ENCODE measurements around the gene JDP2.

JDP2 gene

DNA sequence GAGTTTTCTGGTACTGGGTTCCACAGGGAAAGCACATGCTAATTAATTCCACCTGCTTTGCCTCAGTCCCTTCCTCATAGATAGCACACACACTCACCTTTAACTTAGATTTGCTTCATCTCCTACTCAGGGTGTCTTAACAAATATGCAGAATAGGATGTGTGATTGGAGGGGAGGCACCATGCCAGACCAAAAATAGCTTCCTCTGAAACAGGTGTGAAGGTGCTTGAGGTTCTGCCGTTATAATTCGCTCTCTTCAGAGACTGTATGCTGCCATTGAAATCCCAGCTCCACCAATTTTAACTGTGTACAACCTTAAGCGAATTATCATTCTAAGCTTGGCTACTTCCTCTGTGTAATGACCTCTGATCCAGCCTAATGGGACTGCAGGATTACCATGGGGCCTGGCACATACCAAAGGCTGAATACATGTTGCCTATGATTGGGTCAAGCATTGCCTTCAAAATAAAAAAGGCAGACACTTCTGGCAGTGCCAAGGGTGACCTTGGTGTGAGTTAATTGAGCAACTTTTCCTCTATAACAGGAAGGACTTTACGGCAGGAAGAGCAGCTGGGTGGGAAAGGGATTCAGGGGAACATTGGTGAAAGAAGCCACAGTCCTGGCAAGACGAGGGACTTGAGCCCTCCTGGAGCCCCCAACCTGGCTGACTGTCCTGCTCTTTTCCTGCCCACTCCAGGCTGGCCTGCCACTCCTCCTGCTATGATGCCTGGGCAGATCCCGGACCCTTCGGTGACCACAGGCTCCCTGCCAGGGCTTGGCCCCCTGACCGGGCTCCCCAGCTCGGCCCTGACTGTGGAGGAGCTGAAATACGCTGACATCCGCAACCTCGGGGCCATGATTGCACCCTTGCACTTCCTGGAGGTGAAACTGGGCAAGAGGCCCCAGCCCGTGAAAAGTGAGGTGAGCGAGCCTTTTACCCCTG lies 9.7 kb downstream of the JDP2 start:
- TF ChIP-seq, protein P1, sequence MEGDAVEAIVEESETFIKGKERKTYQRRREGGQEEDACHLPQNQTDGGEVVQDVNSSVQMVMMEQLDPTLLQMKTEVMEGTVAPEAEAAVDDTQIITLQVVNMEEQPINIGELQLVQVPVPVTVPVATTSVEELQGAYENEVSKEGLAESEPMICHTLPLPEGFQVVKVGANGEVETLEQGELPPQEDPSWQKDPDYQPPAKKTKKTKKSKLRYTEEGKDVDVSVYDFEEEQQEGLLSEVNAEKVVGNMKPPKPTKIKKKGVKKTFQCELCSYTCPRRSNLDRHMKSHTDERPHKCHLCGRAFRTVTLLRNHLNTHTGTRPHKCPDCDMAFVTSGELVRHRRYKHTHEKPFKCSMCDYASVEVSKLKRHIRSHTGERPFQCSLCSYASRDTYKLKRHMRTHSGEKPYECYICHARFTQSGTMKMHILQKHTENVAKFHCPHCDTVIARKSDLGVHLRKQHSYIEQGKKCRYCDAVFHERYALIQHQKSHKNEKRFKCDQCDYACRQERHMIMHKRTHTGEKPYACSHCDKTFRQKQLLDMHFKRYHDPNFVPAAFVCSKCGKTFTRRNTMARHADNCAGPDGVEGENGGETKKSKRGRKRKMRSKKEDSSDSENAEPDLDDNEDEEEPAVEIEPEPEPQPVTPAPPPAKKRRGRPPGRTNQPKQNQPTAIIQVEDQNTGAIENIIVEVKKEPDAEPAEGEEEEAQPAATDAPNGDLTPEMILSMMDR (IDR thresholded peaks at IDR 0.05; ENCODE audit: low read depth, low read length), result no peak

DNA sequence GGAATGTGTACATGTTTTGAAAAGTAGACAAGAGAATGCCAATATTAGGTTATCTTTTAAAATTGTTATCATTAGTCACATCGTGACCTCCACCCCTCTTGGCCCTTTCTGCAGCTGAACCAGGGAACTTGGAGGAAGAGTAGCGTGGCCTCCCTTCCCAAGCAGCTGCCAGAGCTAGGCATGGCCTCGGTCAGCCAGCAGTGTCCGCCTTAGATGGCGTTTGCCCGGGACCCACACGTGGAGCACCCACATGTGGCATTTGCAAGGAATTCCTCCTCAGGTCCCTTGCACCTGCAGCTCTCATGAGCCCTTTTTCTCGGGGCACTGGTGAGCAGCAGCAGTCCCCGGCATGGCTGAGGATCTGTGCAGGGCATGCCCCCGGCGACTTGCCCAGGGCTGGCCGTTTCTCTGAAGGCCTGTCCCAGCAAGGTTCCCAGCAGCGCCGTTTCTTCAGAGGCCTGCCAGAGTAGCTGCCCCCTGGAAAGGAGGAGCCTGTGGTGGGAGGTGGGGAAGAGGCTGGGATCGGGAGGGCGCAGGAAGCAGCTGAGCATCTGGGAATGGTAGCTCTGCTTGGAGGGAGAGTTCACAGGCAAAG lies 10.8 kb downstream of the JDP2 start:
- no peak for DNase-seq (ENCODE audit: extremely low read depth, low read depth)
- TF ChIP-seq, protein P1 (IDR thresholded peaks at IDR 0.05; ENCODE audit: low read depth, low read length), result no peak

More for the DNA sequence above, 9.7 kb downstream of the JDP2 start:
- DNase-seq (ENCODE audit: extremely low read depth, low read depth), result no peak

DNA sequence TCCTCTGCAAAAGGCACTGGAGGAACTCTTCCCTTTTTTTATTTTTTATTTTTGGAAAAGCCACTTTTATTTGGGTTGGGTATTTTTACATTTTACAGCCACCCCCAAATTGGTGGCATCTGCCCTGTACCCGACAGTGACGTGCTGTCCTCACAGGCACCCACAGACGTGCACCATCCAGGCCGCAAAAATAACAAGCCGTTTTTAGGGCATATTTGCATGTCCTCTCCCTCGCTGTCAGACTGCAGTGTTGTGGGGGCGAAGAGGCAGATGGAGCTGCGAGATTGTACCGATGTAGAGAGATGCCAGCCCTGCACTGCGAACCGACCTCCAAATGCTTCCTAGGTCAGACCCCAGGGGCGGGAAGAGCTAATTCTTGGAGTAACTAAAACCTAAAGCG lies 12.2 kb downstream of the JDP2 start:
- no peak for DNase-seq (ENCODE audit: extremely low read depth, low read depth)
- TF ChIP-seq, protein P1 (IDR thresholded peaks at IDR 0.05; ENCODE audit: low read depth, low read length), result no peak

DNA sequence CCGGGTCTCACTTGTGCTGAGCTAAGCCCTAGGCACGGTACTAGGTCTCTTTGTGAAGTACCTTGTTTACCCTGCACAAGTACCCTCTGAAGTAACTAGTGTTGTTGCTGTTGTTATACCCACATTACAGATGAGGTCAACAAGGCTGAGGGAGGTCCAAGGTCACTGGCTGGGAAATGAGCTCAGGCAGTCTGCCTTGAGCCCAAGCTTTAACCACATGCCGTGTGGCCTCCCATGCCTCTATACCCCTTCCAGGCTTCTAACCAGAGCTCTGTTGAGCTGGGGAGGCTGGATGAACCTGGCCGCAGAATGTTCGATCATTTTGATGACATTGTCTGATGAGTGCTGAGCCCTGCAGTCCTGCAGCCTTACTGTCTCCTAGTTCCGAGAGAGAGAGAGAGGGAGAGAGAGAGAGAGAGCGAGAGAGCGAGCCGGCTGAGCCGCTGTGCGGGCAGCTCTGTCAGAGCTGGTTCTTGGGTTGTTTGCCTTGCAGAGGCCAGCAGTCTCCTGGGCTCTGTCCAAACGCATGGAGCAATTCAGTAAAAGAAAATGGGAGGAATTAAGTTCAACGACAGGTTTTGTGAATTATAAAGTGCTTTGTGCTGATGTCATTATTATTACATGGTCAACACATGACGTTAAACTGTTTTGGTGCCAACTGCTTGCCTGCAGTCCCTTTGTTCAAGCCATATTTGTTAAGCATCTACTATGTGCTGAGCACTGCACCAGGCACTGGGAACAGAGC lies 13.1 kb downstream of the JDP2 start:
- peak; percentile 83 for DNase-seq (ENCODE audit: extremely low read depth, low read depth)

DNA sequence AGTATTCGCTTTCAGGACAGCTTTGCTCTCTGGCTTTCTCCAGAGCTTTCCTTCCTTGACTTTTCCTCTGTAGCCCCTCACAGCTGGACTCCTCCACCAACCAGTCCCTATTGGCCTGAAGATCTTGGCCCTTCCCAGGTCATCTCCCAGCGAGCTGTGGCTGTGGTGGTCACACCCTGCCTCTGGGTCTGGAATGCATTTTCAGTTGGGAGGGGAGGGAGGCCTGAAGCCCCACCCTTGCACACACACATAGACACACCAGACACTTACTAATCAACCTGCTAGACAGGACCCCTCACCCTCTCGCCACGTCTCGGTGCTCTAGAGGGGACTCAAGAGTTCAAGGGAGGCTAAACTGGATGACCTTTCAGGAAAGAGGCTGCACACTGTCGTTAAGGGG lies 13.9 kb downstream of the JDP2 start:
- TF ChIP-seq, protein P1 (IDR thresholded peaks at IDR 0.05; ENCODE audit: low read depth, low read length), result no peak
- no peak for DNase-seq (ENCODE audit: extremely low read depth, low read depth)

More for the DNA sequence above, 13.1 kb downstream of the JDP2 start:
- TF ChIP-seq, protein P1 (IDR thresholded peaks at IDR 0.05; ENCODE audit: low read depth, low read length), result no peak

DNA sequence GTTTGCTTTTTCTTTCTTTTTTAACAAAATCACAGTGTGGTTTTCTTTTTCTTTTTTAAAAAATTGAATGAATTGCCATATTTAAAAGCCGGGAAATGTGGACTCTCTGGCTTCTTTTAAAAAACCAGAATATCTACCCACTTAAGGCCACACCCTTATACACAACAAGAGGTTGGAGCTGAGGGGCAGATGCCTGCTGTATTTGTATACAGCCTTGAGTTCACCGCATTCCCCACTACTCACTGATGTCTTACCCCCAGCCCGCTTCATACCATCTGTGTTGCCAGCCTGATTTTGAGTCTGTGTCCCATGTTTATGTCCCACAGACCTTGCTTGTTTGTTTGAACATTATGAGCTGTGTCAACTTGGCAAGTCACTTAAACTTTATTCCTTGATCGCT lies 14.3 kb downstream of the JDP2 start:
- TF ChIP-seq, protein P1 (IDR thresholded peaks at IDR 0.05; ENCODE audit: low read depth, low read length), result no peak
- no peak for DNase-seq (ENCODE audit: extremely low read depth, low read depth)

Measured in AG09319 (cell line).